ENCODE measurements around the gene PRDM16.
A peak's percentile ranks its signal among the peaks of the same experiment; 100 is the strongest.

The PRDM16 gene

GRCh38 chr1:3471356-3472087, 402.5 kb downstream of the PRDM16 start:
- TF ChIP-seq CTCF (conservative IDR thresholded peaks at IDR 0.05; ENCODE audit: low read depth), result no peak; the same call in 1 of the 2 replicates
- ChIA-PET POLR2A (ENCODE audit: low non-redundant PET) (interaction anchor here (0.8 to 1.2 kb wide), 2 partner anchors 10 to 19 kb away, joined by 4 to 5 read pairs; no protein-coding TSS in a partner anchor), CTCF (interaction anchor here (0.6 to 3.8 kb wide), 9 partner anchors 8 to 233 kb away, joined by 3 to 106 read pairs (median 5); partner anchors contain the start of gene ARHGEF16)
- H3K27ac ChIP-seq, result peak overlapping the region; percentile 95
- peak; percentile 65 for DNase-seq (ENCODE audit: low spot score)

- ChIA-PET CTCF (interaction anchor here (0.6 to 3.8 kb wide), 8 partner anchors 9 to 233 kb away, joined by 3 to 106 read pairs (median 6); partner anchors contain the start of gene ARHGEF16), POLR2A (ENCODE audit: low non-redundant PET) (interaction anchor here (0.8 to 1.2 kb wide), 2 partner anchors 10 to 19 kb away, joined by 4 to 5 read pairs; no protein-coding TSS in a partner anchor)
- TF ChIP-seq CTCF (conservative IDR thresholded peaks at IDR 0.05; ENCODE audit: low read depth), result no peak; the same call in 1 of the 2 replicates
- no peak for DNase-seq (ENCODE audit: low spot score)
- peak overlapping the region; percentile 95 for H3K27ac ChIP-seq
Observed at GRCh38 chr1:3472088-3472850, 403.3 kb downstream of the PRDM16 start.

- peak overlapping the region; percentile 95 for H3K27ac ChIP-seq
- CTCF ChIA-PET, result interaction anchor here (0.6 to 3.8 kb wide), 6 partner anchors 9 to 1217 kb away, joined by 3 to 106 read pairs (median 4); partner anchors contain the start of gene ARHGEF16
- TF ChIP-seq CTCF (conservative IDR thresholded peaks at IDR 0.05; ENCODE audit: low read depth), result no peak
- POLR2A ChIA-PET (ENCODE audit: low non-redundant PET), result no interaction called here
- no peak for DNase-seq (ENCODE audit: low spot score)
Observed at GRCh38 chr1:3472906-3473305, 403.9 kb downstream of the PRDM16 start.

- H3K27ac ChIP-seq, result peak overlapping the region; percentile 95
- ChIA-PET POLR2A (ENCODE audit: low non-redundant PET) (no interaction called here), CTCF (interaction anchor here (0.6 to 3.8 kb wide), 6 partner anchors 8 to 1218 kb away, joined by 3 to 106 read pairs (median 4); partner anchors contain the start of gene ARHGEF16)
- TF ChIP-seq CTCF (conservative IDR thresholded peaks at IDR 0.05; ENCODE audit: low read depth), result no peak
- DNase-seq (ENCODE audit: low spot score), result peak; percentile 85
Observed at GRCh38 chr1:3473381-3473844, 404.4 kb downstream of the PRDM16 start.

GRCh38 chr1:3474016-3474415, 405.0 kb downstream of the PRDM16 start:
- DNase-seq (ENCODE audit: low spot score), result no peak
- ChIA-PET POLR2A (ENCODE audit: low non-redundant PET) (no interaction called here), CTCF (interaction anchor here (0.6 to 3.8 kb wide), 2 partner anchors 14 to 20 kb away, joined by 3 to 106 read pairs; partner anchors contain the start of gene ARHGEF16)
- no peak for TF ChIP-seq CTCF (conservative IDR thresholded peaks at IDR 0.05; ENCODE audit: low read depth)
- peak overlapping the region; percentile 95 for H3K27ac ChIP-seq

GRCh38 chr1:3474421-3474820, 405.4 kb downstream of the PRDM16 start:
- H3K27ac ChIP-seq, result peak overlapping the region; percentile 95
- CTCF ChIA-PET, result interaction anchor here (0.6 to 3.8 kb wide), 2 partner anchors 15 to 21 kb away, joined by 3 to 106 read pairs; partner anchors contain the start of gene ARHGEF16
- POLR2A ChIA-PET (ENCODE audit: low non-redundant PET), result no interaction called here
- TF ChIP-seq CTCF (conservative IDR thresholded peaks at IDR 0.05; ENCODE audit: low read depth), result no peak
- DNase-seq (ENCODE audit: low spot score), result no peak
